Stomach (tissue), 4 donors: ENCODE results near the gene TMED8.

Source experiments
- CTCF ChIP-seq, 7 experiments: fragments of 450-650 bp in 4 of 7; fragments of 200-600 bp in 3 of 7; sonication (generic) in 3 of 7; IDR thresholded peaks; one replicate each; pipeline ENCODE4 v1.5.1; 2016 to 2019; ENCODE audit warnings: antibody characterized with exemption in 7 of 7, control low read depth in 2 of 7, mild to moderate bottlenecking in 1 of 7
- POLR2A ChIP-seq, 4 donors: fragments of 450-650 bp; IDR thresholded peaks; one replicate each; pipeline ENCODE4 v1.6.1; 2016; ENCODE audit warnings: antibody characterized with exemption in 4 of 4, control low read depth in 2 of 4, mild to moderate bottlenecking in 1 of 4, moderate library complexity in 1 of 4
- POLR2AphosphoS5 ChIP-seq, 3 donors: sonication (generic); formaldehyde crosslinking; IDR thresholded peaks; one replicate each; pipeline ENCODE4 v1.6.1; 2016; ENCODE audit warnings: antibody characterized with exemption in 3 of 3

DNA sequence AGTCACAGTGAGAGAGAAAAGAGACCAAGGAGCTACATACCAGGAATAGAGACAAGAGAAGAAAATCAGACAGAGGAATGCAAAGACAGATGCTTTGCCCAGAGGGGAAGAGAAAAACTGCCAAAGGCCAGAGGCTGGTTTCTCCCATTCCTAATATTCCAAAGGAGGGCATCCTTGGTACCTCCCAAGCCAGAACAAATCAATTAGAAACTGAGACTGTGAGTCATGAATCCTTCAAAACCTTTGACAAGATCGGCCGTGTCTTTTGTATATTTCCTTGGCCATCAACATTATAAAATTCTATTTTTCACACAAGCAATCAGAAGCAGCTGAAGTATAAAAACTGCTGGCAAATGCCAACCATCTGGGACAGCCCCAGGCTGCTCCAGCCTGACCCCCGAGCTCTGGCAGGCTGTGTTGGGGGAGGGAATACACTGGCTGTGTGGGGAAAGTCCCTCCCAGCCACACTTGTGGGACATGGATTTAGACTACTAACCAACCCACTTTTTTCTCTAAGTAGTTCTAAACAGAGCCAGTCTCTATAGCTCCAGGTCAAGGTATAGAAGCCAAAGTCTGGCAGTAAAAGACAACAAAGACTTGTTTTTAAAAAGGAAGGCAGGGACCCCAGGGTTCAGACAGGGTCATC, 69.9 kb downstream of the TMED8 start:
- TF ChIP-seq CTCF (IDR thresholded peaks at IDR 0.05) (no peak), POLR2A (IDR thresholded peaks at IDR 0.05) (no peak), POLR2AphosphoS5 (IDR thresholded peaks at IDR 0.05) (no peak)
